Measurements from ENCODE around the gene DOCK7. TPM values are rescaled to one million over a fixed set of nuclear protein-coding genes. Genes with fewer than 3 reads are reported as not detected.
"Not testable (repeated sequence)": the region's sequence is repeated elsewhere in the genome, so short reads cannot be mapped to it uniquely, and the experiment has no call there.

DOCK7 gene
- total and polyA plus RNA-seq, 4 donors = 5.6 to 35.1 (median 21.7) TPM

GRCh38 chr1:62572476-62572875, 115.7 kb downstream of the DOCK7 start (continued):
- TF ChIP-seq CTCF (IDR thresholded peaks at IDR 0.05; ENCODE audit: low read depth, low read length, missing input control) = no peak

- not testable (repeated sequence) for H3K9ac ChIP-seq (ENCODE audit: low read depth in 1 of 2, low read length in 2 of 2); H3K27me3 ChIP-seq (ENCODE audit: control insufficient read depth in 4 of 4, insufficient read depth in 4 of 4, low read length in 3 of 4); H3K36me3 ChIP-seq (ENCODE audit: control insufficient read depth in 4 of 4, insufficient read depth in 3 of 4, low read depth in 1 of 4, low read length in 3 of 4); H3K4me1 ChIP-seq (ENCODE audit: control insufficient read depth in 4 of 4, insufficient read depth in 4 of 4, low read length in 3 of 4); DNase-seq (ENCODE audit: low spot score); H3K4me3 ChIP-seq (ENCODE audit: low read depth in 1 of 3, low read length in 3 of 3); H3K9me3 ChIP-seq (ENCODE audit: control insufficient read depth in 4 of 4, low read length in 3 of 4); H3K27ac ChIP-seq (ENCODE audit: low read depth in 1 of 2, low read length in 2 of 2)
- WGBS = 97% methylated on average over 4 of the region's 4 CpGs
Observed at GRCh38 chr1:62571517-62571916, 116.7 kb downstream of the DOCK7 start.

- peak; percentile 13 for TF ChIP-seq FOXA2 (IDR thresholded peaks at IDR 0.05)
- 21% methylated on average over 1 of the region's 1 CpG for WGBS
- not testable (repeated sequence) for H3K9ac ChIP-seq (ENCODE audit: low read depth in 1 of 2, low read length in 2 of 2); H3K9me3 ChIP-seq (ENCODE audit: control insufficient read depth in 4 of 4, low read length in 3 of 4); H3K36me3 ChIP-seq (ENCODE audit: control insufficient read depth in 4 of 4, insufficient read depth in 3 of 4, low read depth in 1 of 4, low read length in 3 of 4); DNase-seq (ENCODE audit: low spot score); H3K27ac ChIP-seq (ENCODE audit: low read depth in 1 of 2, low read length in 2 of 2); H3K27me3 ChIP-seq (ENCODE audit: control insufficient read depth in 4 of 4, insufficient read depth in 4 of 4, low read length in 3 of 4); H3K4me3 ChIP-seq (ENCODE audit: low read depth in 1 of 3, low read length in 3 of 3); H3K4me1 ChIP-seq (ENCODE audit: control insufficient read depth in 4 of 4, insufficient read depth in 4 of 4, low read length in 3 of 4)
Observed at GRCh38 chr1:62567926-62568325, 120.3 kb downstream of the DOCK7 start.

- 95% methylated on average over 1 of the region's 1 CpG for WGBS
- not testable (repeated sequence) for H3K36me3 ChIP-seq (ENCODE audit: control insufficient read depth in 4 of 4, insufficient read depth in 3 of 4, low read depth in 1 of 4, low read length in 3 of 4); H3K4me3 ChIP-seq (ENCODE audit: low read depth in 1 of 3, low read length in 3 of 3); H3K27me3 ChIP-seq (ENCODE audit: control insufficient read depth in 4 of 4, insufficient read depth in 4 of 4, low read length in 3 of 4); H3K27ac ChIP-seq (ENCODE audit: low read depth in 1 of 2, low read length in 2 of 2); H3K9ac ChIP-seq (ENCODE audit: low read depth in 1 of 2, low read length in 2 of 2); H3K9me3 ChIP-seq (ENCODE audit: control insufficient read depth in 4 of 4, low read length in 3 of 4); DNase-seq (ENCODE audit: low spot score); H3K4me1 ChIP-seq (ENCODE audit: control insufficient read depth in 4 of 4, insufficient read depth in 4 of 4, low read length in 3 of 4)
Observed at GRCh38 chr1:62567182-62567581, 121.0 kb downstream of the DOCK7 start.

GRCh38 chr1:62561306-62561705, 126.9 kb downstream of the DOCK7 start:
- Histone ChIP-seq H3K9ac (ENCODE audit: low read depth in 1 of 2, low read length in 2 of 2) (no peak overlapping the region), H3K4me1 (ENCODE audit: control insufficient read depth in 4 of 4, insufficient read depth in 4 of 4, low read length in 3 of 4) (peaks cover 0 to 2% (median 0%) of the 10 kb centered on the region in 4 donors), H3K36me3 (ENCODE audit: control insufficient read depth in 4 of 4, insufficient read depth in 3 of 4, low read depth in 1 of 4, low read length in 3 of 4) (peaks cover 0 to 3% (median 0%) of the 10 kb centered on the region in 4 donors), H3K9me3 (ENCODE audit: control insufficient read depth in 4 of 4, low read length in 3 of 4) (no peaks in the 10 kb centered on the region), H3K27ac (ENCODE audit: low read depth in 1 of 2, low read length in 2 of 2) (no peak overlapping the region), H3K4me3 (ENCODE audit: low read depth in 1 of 3, low read length in 3 of 3) (no peak overlapping the region), H3K27me3 (ENCODE audit: control insufficient read depth in 4 of 4, insufficient read depth in 4 of 4, low read length in 3 of 4) (no peaks in the 10 kb centered on the region)
- DNase-seq (ENCODE audit: low spot score) = no peak
- 95% methylated on average over 2 of the region's 2 CpGs for WGBS
- no peak for TF ChIP-seq SP1 (IDR thresholded peaks at IDR 0.05)
- TF ChIP-seq HNF4A (conservative IDR thresholded peaks at IDR 0.05) = no peak
- no peak for TF ChIP-seq EGR1 (IDR thresholded peaks at IDR 0.05; ENCODE audit: low read depth in 2 of 2)
- TF ChIP-seq RAD21 (IDR thresholded peaks at IDR 0.05) = no peak
- no peak for TF ChIP-seq REST (IDR thresholded peaks at IDR 0.05)
- no peak for TF ChIP-seq NR2F2 (IDR thresholded peaks at IDR 0.05)
- TF ChIP-seq MAX (IDR thresholded peaks at IDR 0.05) = no peak
- no peak for TF ChIP-seq TAF1 (conservative IDR thresholded peaks at IDR 0.05)

Data from liver (tissue), 9 donors.